T-helper 17 cell (primary cell): ENCODE results near the gene DDR1. TPM values are rescaled to one million over a fixed set of nuclear protein-coding genes. Genes with fewer than 3 reads are reported as not detected.
"Not testable (repeated sequence)": the region's sequence is repeated elsewhere in the genome, so short reads cannot be mapped to it uniquely, and the experiment has no call there.

Experiments used
- ATAC-seq: fragments of 150-1000 bp; cut with Tn5 transposase; 2 replicates; pipeline ENCODE4 v1.10.0; 2021; ENCODE audit warnings: mild to moderate bottlenecking, moderate library complexity
- DNase-seq, 3 donors: peaks; one replicate each; pipeline versions ENCODE4 v3.0.0 to v3.0.0-alpha.2; 2020 to 2021
- H3K9me3 ChIP-seq: one replicate; pipeline ENCODE4 v1.7.0; 2013; ENCODE audit warnings: low read length, mild to moderate bottlenecking; ENCODE audit not compliant: control insufficient read depth, poor library complexity, severe bottlenecking
- H3K27ac Mint-ChIP-seq: one replicate; pipeline ENCODE4 v1.8.0; 2022; ENCODE audit warnings: mild to moderate bottlenecking, moderate library complexity, mixed read lengths
- H3K27me3 Mint-ChIP-seq: one replicate; pipeline ENCODE4 v1.8.0; 2022; ENCODE audit warnings: mixed read lengths
- H3K36me3 Mint-ChIP-seq: one replicate; pipeline ENCODE4 v1.8.0; 2022; ENCODE audit warnings: low read depth, mixed read lengths
- H3K4me1 Mint-ChIP-seq: one replicate; pipeline ENCODE4 v1.8.0; 2022; ENCODE audit warnings: mild to moderate bottlenecking, mixed read lengths
- H3K4me3 Mint-ChIP-seq: one replicate; pipeline ENCODE4 v1.8.0; 2022; ENCODE audit warnings: mild to moderate bottlenecking, moderate library complexity, mixed read lengths
- total RNA-seq, 4 donors: library from RNA in 2 of 4; stranded (reverse) in 2 of 4; gene quantifications; one replicate each; pipeline ENCODE4 v1.2.3 and lab custom pipeline; 2022 to 2026

DDR1 gene
- total RNA-seq, 2 donors from 2014 or later, result 1.8 to 5.6 TPM

DNA sequence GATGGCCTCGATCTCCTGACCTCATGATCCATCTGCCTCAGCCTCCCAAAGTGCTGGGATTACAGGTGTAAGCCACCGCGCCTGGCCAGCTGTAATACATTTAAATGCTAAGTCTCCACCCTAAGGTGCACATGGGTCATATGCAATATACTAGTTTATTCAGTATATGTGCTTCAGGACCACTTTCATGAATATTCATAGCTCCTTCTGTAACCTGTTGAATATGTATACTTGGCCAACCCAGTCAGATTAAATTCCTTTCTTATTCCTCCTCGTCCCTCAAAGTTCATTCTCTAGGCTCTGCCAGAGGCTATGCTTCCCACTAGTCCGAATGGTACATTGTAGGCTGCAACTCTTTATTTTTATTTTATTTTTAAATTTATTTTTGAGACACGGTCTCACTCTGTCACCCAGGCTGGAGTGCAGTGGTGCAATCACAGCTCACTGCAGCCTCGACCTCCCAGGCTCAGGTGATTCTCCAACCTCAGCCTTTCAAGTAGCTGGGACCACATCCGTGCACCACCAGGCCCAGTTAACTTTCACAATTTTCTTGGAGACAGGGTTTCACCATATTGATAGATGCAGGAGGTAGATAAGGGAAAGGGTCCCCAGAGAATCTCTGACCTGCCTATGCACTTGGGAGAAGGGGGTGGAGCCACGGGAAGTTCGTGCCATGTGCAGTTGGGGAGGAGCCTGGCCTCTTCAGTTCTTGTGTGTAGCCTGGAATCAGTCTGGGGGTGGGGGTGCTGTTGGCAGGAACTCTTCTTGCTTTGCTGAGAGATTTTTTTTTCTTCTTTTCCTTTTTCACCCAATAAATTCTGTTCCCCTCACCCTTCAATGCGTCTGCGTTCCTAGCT lies 41.3 kb upstream of the DDR1 start:
- peaks cover 4% of the 10 kb centered on the region for H3K27me3 Mint-ChIP-seq
- peak overlapping the region; percentile 63 for H3K27ac Mint-ChIP-seq
- H3K36me3 Mint-ChIP-seq, result peaks cover 2% of the 10 kb centered on the region
- H3K4me1 Mint-ChIP-seq, result peaks cover 22% of the 10 kb centered on the region
- ATAC-seq, result peak; percentile 32
- no peak for DNase-seq
- H3K9me3 ChIP-seq, result no peaks in the 10 kb centered on the region
- H3K4me3 Mint-ChIP-seq, result no peak overlapping the region

DNA sequence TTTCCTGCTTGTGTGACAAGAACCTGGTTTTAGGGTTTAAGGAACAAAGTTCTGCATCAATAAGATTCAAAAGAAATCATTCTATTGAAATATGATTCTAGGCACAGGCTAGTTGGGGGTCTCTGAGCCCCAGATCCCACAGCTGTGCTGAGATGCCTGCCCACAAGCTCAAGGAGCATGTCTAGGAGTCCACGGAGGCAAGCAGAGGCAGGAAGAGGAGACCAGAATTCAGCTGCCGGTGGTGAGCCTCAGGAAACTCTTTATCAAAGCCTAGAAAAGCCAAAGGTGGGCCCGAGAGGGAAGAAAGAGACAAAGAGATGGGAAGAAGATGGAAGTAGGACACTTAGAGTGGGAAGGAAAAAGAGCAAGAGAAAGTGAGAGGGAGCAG lies 40.7 kb upstream of the DDR1 start:
- no peak overlapping the region for H3K4me3 Mint-ChIP-seq
- peak overlapping the region; percentile 63 for H3K27ac Mint-ChIP-seq

DNA sequence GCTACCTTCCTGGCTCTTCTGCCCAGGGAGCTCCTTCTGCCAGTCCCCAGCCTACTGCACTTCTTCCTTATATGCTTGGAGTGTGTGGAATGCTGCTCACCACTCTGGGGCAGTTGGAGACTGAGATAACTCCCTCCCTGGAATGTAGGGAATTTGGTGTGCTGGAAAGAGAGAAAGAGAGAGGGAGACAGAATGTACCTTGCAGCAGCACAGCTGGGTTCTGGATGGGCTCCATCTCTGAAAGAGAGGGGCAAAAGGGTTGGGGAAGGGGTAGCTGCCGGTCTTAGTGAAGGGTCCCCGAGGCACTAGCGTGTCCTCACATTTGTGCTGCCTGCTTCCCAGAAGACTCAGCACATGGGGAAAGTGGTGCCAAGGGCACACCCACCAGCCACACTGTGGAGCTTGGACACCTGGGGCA lies 40.2 kb upstream of the DDR1 start:
- Mint-ChIP-seq H3K4me3 (no peak overlapping the region), H3K4me1 (peaks cover 20% of the 10 kb centered on the region), H3K27me3 (peaks cover 4% of the 10 kb centered on the region), H3K27ac (peak overlapping the region; percentile 63), H3K36me3 (peaks cover 2% of the 10 kb centered on the region)
- ATAC-seq (no peak), DNase-seq (no peak)
- no peaks in the 10 kb centered on the region for H3K9me3 ChIP-seq

More for the DNA sequence above, 40.7 kb upstream of the DDR1 start:
- Mint-ChIP-seq H3K4me1 (peaks cover 22% of the 10 kb centered on the region), H3K27me3 (peaks cover 4% of the 10 kb centered on the region), H3K36me3 (peaks cover 2% of the 10 kb centered on the region)
- no peak for DNase-seq
- no peak for ATAC-seq
- H3K9me3 ChIP-seq, result no peaks in the 10 kb centered on the region

DNA sequence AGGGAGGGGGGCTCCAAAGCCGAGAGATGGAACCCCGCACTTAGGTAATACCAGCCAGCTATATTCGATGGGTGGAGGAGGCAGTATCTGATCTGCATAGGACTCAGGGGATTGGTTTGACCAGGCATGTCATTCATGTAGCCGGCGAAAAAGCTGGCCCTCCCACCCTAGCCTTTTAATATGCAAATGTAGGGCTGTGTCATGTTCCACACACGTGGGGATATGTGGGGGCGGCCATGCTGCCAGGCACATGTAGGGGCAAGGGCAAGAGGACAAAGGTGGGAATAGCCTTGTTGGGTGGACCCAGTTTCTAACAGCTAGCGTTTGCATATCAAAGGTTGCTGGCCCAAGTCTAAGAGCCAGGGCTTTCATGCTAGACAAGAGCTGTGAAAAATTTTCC lies 39.1 kb upstream of the DDR1 start:
- Mint-ChIP-seq H3K27ac (no peak overlapping the region), H3K4me3 (no peak overlapping the region), H3K4me1 (peaks cover 20% of the 10 kb centered on the region), H3K36me3 (peaks cover 2% of the 10 kb centered on the region), H3K27me3 (peaks cover 4% of the 10 kb centered on the region)
- no peaks in the 10 kb centered on the region for H3K9me3 ChIP-seq
- DNase-seq, result no peak
- no peak for ATAC-seq

DNA sequence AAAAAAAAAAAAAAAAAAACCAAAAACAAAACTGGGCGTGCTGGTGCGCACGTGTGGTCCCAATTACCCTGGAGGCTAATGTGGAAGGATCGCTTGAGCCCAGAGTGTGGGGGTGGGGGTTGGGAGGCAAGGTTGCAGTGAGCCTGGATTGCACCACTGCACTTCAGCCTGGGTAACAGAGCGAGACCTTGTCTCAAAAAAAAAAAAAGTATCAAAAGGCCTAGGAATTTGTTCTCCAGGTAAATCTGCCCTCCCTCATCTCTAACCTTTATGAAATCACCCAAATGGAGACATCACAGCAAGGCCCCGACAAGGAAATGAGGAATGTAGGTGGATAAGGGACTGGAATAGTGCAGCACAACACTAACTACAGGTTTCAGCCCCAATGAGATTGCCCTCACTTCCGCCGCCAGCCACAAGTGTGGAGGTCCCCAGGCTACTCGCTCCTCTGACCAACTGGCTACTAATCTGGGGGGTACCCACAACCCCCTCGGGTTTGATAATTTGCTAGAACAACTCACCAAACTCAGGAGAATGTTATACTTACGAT lies 36.8 kb upstream of the DDR1 start:
- Mint-ChIP-seq H3K4me1 (peaks cover 13% of the 10 kb centered on the region), H3K27me3 (peaks cover 4% of the 10 kb centered on the region), H3K36me3 (peaks cover 2% of the 10 kb centered on the region), H3K27ac (no peak overlapping the region), H3K4me3 (no peak overlapping the region)
- DNase-seq (no peak), ATAC-seq (no peak)
- H3K9me3 ChIP-seq, result no peaks in the 10 kb centered on the region

DNA sequence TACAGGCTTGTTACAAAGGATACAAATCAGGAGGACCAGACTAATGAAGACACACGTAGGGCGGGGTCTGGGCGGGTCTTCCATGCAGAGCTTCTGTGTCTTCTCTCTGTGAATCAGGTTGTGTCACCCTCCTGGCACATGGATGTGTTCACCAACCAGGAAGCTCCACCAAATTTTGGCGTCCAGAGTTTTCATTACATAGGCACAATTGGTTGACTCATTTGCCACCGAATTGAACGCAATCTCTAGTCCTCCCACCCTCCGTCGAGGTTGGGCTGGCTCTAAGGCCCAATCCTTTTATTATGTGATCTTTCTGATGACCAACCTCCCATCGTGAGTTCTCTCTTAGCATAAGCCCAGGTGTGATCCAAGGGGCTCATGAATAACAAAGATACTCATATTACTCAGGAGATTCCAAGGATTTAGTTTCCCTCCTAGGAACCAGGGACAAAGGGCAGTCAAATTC lies 36.3 kb upstream of the DDR1 start:
- Mint-ChIP-seq H3K4me1 (peaks cover 13% of the 10 kb centered on the region), H3K27ac (no peak overlapping the region), H3K27me3 (peaks cover 4% of the 10 kb centered on the region), H3K36me3 (peaks cover 2% of the 10 kb centered on the region), H3K4me3 (no peak overlapping the region)
- no peak for DNase-seq
- no peak for ATAC-seq
- no peaks in the 10 kb centered on the region for H3K9me3 ChIP-seq

DNA sequence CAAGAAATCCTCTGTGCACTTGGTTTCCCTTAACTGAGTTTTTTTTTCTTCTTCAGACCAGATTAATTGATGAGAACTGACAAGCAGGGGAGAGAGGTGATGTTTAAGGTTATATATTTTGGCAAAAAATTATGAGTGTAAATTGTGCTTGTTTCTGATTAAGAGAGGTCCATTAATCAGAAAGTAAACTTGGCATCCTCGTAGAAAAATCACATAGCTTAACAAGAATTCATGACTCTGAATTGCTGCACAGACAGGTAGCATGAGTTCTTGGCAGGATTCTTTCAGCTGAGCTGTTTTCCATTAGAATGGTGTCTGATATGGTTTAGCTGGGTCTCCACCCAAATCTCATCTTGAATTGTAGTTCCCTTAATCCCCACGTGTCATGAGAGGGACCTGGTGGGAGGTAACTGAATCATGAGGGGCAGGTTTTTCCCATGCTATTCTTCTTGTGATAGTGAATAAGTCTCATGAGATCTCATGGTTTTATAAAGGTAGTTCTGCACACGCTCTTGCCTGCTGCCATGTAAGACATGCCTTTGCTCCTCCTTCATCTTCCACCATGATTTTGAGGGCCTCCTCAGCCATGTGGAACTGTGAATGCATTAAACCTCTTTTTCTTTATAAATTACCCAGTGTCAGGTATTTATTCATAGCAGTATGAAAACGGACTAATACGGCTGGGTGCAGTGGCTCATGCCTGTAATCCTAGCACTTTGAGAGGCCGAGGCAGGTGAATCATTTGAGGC lies 34.2 kb upstream of the DDR1 start:
- no peak overlapping the region for H3K27ac Mint-ChIP-seq
- H3K27me3 Mint-ChIP-seq, result no peaks in the 10 kb centered on the region
- ATAC-seq, result no peak
- no peaks in the 10 kb centered on the region for H3K36me3 Mint-ChIP-seq
- DNase-seq, result no peak
- no peaks in the 10 kb centered on the region for H3K4me1 Mint-ChIP-seq
- no peaks in the 10 kb centered on the region for H3K9me3 ChIP-seq
- no peak overlapping the region for H3K4me3 Mint-ChIP-seq

DNA sequence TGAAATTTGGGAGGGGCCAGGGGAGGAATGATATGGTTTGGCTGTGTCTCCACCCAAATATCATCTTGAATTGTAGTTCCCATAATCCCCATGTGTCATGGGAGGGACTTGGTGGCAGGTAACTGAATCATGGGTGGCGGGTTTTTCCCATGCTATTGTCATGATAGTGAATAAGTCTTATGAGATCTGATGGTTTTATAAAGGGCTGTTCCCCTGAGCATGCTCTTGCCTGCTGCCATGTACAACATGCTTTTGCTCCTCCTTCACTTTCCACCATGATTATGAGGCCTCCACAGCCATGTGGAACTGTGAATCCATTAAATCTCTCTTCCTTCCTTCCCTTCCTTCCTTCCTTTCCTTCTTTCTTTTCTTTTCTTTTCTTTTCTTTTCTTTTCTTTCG lies 31.9 kb upstream of the DDR1 start:
- peaks cover 11% of the 10 kb centered on the region for H3K27me3 Mint-ChIP-seq

DNA sequence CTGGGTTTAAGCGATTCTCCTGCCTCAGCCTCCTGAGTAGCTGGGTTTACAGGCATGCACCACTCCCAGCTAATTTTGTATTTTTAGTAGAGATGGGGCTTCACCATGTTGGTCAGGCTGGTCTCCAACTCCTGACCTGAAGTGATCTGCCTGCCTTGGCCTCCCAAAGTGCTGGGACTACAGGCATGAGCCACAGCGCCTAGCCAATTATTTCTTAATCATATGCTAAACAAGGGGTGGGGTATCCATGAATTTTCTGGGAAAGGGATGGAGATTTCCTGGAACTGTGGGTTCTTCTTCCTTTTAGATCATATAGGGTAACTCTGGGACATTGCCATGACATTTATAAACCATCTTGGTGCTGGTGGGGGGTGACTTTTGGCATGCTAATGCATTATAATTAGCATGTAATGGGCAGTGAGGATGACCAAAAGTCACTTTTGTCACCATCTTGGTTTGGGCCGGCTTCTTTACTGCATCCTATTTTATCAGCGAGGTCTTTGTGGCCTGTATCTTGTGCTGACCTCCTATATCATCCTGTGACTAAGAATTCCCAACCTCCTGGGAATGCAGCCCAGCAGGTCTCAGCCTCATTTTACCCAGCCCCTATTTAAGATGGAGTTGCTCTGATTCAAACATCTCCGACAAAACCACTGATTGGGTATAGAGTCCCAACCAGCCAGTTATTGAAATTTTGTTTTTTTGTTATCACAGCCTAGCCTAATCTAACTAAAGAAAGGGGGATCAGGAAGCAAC lies 29.9 kb upstream of the DDR1 start:
- Mint-ChIP-seq H3K4me1 (peaks cover 10% of the 10 kb centered on the region), H3K27me3 (peaks cover 11% of the 10 kb centered on the region), H3K4me3 (no peak overlapping the region), H3K36me3 (no peaks in the 10 kb centered on the region), H3K27ac (no peak overlapping the region)
- DNase-seq, result no peak
- no peak for ATAC-seq
- no peaks in the 10 kb centered on the region for H3K9me3 ChIP-seq

More for the DNA sequence above, 31.9 kb upstream of the DDR1 start:
- not testable (repeated sequence) for H3K4me3 Mint-ChIP-seq, DNase-seq, H3K36me3 Mint-ChIP-seq, H3K9me3 ChIP-seq, H3K4me1 Mint-ChIP-seq, H3K27ac Mint-ChIP-seq, ATAC-seq

DNA sequence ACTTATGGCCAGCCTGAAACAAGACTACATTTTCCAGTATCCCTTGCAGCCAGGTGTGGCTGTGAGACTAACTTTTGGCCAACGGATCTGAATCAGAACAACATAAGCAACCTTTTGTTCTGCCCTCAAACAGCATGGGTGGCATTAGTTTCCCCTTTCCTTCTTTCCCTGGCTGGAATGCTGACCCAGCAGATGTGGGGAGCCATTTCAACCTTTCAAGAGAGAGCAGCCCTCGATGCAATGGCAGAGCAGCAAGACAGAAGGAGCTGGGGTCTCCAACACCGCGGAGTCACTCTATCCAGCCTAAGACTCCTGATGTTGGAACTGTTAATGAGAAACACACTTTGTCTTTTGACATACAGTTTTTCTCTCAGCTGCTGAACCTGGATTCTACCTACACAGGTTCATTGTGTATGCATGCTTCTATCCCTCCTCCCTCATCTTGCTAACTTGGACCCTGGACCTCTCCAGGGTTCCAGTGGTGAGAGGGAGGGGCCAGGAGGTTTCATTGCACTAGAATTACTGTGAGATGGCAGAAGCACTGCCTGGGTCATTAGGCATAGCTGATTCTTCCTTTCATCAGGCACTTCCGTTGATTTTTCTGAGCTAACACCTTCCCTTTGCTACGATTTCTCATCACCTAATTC lies 28.8 kb upstream of the DDR1 start:
- H3K27me3 Mint-ChIP-seq, result peaks cover 11% of the 10 kb centered on the region
- no peak for ATAC-seq

DNA sequence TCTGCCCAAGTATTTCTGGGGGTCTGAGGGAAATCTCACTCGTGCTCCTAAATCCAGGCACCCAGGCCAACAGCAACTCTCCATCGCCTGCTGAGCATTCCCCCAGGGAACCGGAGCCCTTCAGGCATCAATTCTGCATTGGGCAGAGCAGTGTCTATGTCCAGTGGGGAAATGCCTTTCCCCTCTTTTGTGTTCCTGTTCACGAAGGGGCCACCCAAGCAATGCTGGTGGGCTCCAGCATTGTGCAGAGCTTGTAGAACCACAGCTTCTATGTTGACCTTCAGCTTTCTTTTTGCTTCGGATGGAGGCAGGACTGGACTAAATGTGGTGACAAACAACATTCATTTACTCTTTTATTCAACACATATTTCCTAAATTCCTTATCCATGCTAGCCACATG lies 27.2 kb upstream of the DDR1 start:
- H3K27me3 Mint-ChIP-seq, result peaks cover 11% of the 10 kb centered on the region
- no peak overlapping the region for H3K4me3 Mint-ChIP-seq
- peaks cover 11% of the 10 kb centered on the region for H3K4me1 Mint-ChIP-seq
- ATAC-seq, result no peak
- no peak overlapping the region for H3K27ac Mint-ChIP-seq
- no peaks in the 10 kb centered on the region for H3K9me3 ChIP-seq
- H3K36me3 Mint-ChIP-seq, result no peaks in the 10 kb centered on the region
- DNase-seq, result no peak

More for the DNA sequence above, 28.8 kb upstream of the DDR1 start:
- H3K9me3 ChIP-seq, result no peaks in the 10 kb centered on the region
- Mint-ChIP-seq H3K36me3 (no peaks in the 10 kb centered on the region), H3K4me1 (peaks cover 10% of the 10 kb centered on the region), H3K4me3 (no peak overlapping the region), H3K27ac (no peak overlapping the region)
- no peak for DNase-seq

DNA sequence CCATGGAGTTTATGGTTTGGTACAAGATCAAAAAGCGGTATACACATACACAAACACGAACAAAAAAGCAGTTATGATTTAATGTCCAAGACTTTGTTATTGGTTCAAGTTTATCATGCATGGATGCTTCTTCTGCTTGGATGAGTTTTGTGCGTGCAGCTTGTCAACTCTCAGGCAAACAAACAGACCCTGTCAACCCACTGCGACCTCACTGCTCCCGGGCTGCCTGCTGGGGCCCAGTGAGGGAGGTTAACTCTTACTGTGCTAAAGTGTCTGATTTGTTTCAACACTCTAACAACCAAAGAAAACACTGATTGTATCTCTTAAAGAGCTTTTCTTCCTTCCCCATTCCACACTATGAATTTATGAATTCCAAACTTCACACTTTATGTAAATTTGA lies 26.8 kb upstream of the DDR1 start:
- Mint-ChIP-seq H3K27me3 (peaks cover 11% of the 10 kb centered on the region), H3K4me3 (no peak overlapping the region), H3K4me1 (peaks cover 11% of the 10 kb centered on the region), H3K36me3 (no peaks in the 10 kb centered on the region), H3K27ac (no peak overlapping the region)
- H3K9me3 ChIP-seq, result no peaks in the 10 kb centered on the region
- no peak for ATAC-seq
- no peak for DNase-seq
